GM12878 (cell line): ENCODE data around the gene ANO1. TPM values are rescaled to one million over a fixed set of nuclear protein-coding genes. Genes with fewer than 3 reads are reported as not detected.

Experiments used
- ATAC-seq: fragments of 200-7000 bp; cut with Tn5 transposase; 3 replicates; pipeline ENCODE4 v1.9.1; 2020; ENCODE audit warnings: mild to moderate bottlenecking, moderate library complexity
- BruUV-seq: library from RNA; stranded (reverse); fragments of 400-500 nt; replicated peaks from 2 replicates; lab custom pipeline; 2021; lab: Mats Ljungman, UMichigan
- CTCF ChIA-PET: fragments of 300-600 bp; sonication (Branson Sonifier 250); formaldehyde crosslinking; extraction: SDS; loops from one replicate; lab custom pipeline; 2021; ENCODE audit warnings: inconsistent platforms; lab: Yijun Ruan, JAX
- POLR2A ChIA-PET: fragments of 350-600 bp; formaldehyde crosslinking; extraction: SDS; loops from one replicate; lab custom pipeline; 2021; ENCODE audit warnings: inconsistent platforms; lab: Charles Lee
- RAD21 ChIA-PET: fragments of 300-600 bp; sonication (Branson Sonifier 250); formaldehyde crosslinking; loops from one replicate; lab custom pipeline; 2023; ENCODE audit warnings: antibody characterized with exemption; ENCODE audit not compliant: unreplicated experiment; lab: Charles Lee
- SMC1A ChIA-PET: fragments of 300-600 bp; sonication (Branson Sonifier 250); formaldehyde crosslinking; loops from one replicate; lab custom pipeline; 2023; ENCODE audit not compliant: unreplicated experiment, uncharacterized antibody; lab: Charles Lee
- DNase-seq: peaks from one replicate; pipeline ENCODE4 v3.0.0-alpha.2; 2011; ENCODE audit warnings: low read depth, low spot score
- FAIRE-seq: peaks from 3 replicates; lab custom pipeline; 2011; peaks lifted over from hg19 to GRCh38; lab: Jason Lieb, UNC
- H2AFZ ChIP-seq: 2 replicates; pipeline ENCODE4 v1.6.0; 2011; ENCODE audit warnings: low read depth, low read length, control low read depth; ENCODE audit not compliant: control insufficient read depth
- H3K27ac ChIP-seq: 2 replicates; pipeline ENCODE4 v1.5.1; 2011; ENCODE audit warnings: control low read depth; ENCODE audit not compliant: control insufficient read depth, insufficient read depth
- H3K27me3 ChIP-seq, 2 experiments: replicated peaks in 1 of 2; 2 replicates each; pipeline versions ENCODE4 v1.6.0 to v1.6.1; 2011; ENCODE audit warnings: low read length in 1 of 2; ENCODE audit not compliant: control insufficient read depth in 2 of 2, insufficient read depth in 2 of 2
- H3K36me3 ChIP-seq, 2 experiments: 2 replicates each; pipeline ENCODE4 v1.5.1; 2011; ENCODE audit warnings: low read length in 1 of 2; ENCODE audit not compliant: control insufficient read depth in 2 of 2, insufficient read depth in 2 of 2
- H3K4me1 ChIP-seq: 2 replicates; pipeline ENCODE4 v1.6.1; 2011; ENCODE audit warnings: mild to moderate bottlenecking, low read length, moderate library complexity, mixed read lengths; ENCODE audit not compliant: control insufficient read depth, insufficient read depth
- H3K4me2 ChIP-seq: 2 replicates; pipeline ENCODE4 v1.6.0; 2011; ENCODE audit warnings: control low read depth; ENCODE audit not compliant: control insufficient read depth, insufficient read depth
- H3K4me3 ChIP-seq: fragments of 200-600 bp; sonication (generic); 2 replicates; pipeline ENCODE4 v1.5.1; 2016
- H3K79me2 ChIP-seq: 2 replicates; pipeline ENCODE4 v1.6.0; 2011; ENCODE audit warnings: low read length; ENCODE audit not compliant: control insufficient read depth, insufficient read depth
- H3K9ac ChIP-seq: 2 replicates; pipeline ENCODE4 v1.8.0; 2011; ENCODE audit warnings: low read length, control low read depth, mixed read lengths; ENCODE audit not compliant: control insufficient read depth, insufficient read depth
- H3K9me3 ChIP-seq: replicated peaks from 3 replicates; pipeline ENCODE4 v1.5.1; 2011; ENCODE audit warnings: mild to moderate bottlenecking, low read length; ENCODE audit not compliant: control insufficient read depth, insufficient read depth
- H4K20me1 ChIP-seq: 2 replicates; pipeline ENCODE4 v1.6.0; 2011; ENCODE audit not compliant: control insufficient read depth, insufficient read depth
- DPF2 ChIP-seq: fragments of 450-650 bp; IDR thresholded peaks from 2 replicates; pipeline ENCODE4 v1.6.1; 2017; ENCODE audit warnings: mild to moderate bottlenecking
- KAT2A ChIP-seq: conservative IDR thresholded peaks from 2 replicates; pipeline ENCODE4 v1.6.1; 2011; ENCODE audit warnings: low read depth, low read length; ENCODE audit not compliant: control insufficient read depth
- KLF5 ChIP-seq: fragments of 450-650 bp; IDR thresholded peaks from 2 replicates; pipeline ENCODE4 v1.6.1; 2014; ENCODE audit warnings: mild to moderate bottlenecking; ENCODE audit not compliant: partially characterized antibody
- NBN ChIP-seq: fragments of 450-650 bp; IDR thresholded peaks from 2 replicates; pipeline ENCODE4 v1.6.1; 2016
- NFYB ChIP-seq: IDR thresholded peaks from 2 replicates; pipeline ENCODE4 v1.6.1; 2011; ENCODE audit warnings: low read depth, mild to moderate bottlenecking, low read length, improper control_type of control experiment, moderate library complexity; ENCODE audit not compliant: insufficient read depth
- PAX5 ChIP-seq: IDR thresholded peaks from 2 replicates; pipeline ENCODE4 v1.6.1; 2011; ENCODE audit warnings: low read depth, low read length, borderline replicate concordance
- POLR2AphosphoS5 ChIP-seq: IDR thresholded peaks from 2 replicates; pipeline ENCODE4 v1.6.1; 2011; ENCODE audit warnings: mild to moderate bottlenecking, low read length, inconsistent platforms
- RB1 ChIP-seq: fragments of 450-650 bp; formaldehyde crosslinking; IDR thresholded peaks from 2 replicates; pipeline ENCODE4 v1.6.1; 2017; ENCODE audit warnings: mild to moderate bottlenecking, borderline replicate concordance
- RFX5 ChIP-seq: IDR thresholded peaks from 2 replicates; pipeline ENCODE4 v1.6.1; 2011; ENCODE audit warnings: low read depth, low read length, improper control_type of control experiment
- SRF ChIP-seq, 2 experiments: IDR thresholded peaks; 2 replicates each; pipeline ENCODE4 v1.6.1; 2011; ENCODE audit warnings: low read depth in 2 of 2, low read length in 2 of 2, mild to moderate bottlenecking in 1 of 2, moderate library complexity in 1 of 2
- ZZZ3 ChIP-seq: IDR thresholded peaks from 2 replicates; pipeline ENCODE4 v1.6.1; 2011; ENCODE audit warnings: low read depth; ENCODE audit not compliant: control insufficient read depth, insufficient read length
- WGBS: methylation state at CpG from one replicate; pipeline ENCODE4 v1.1.6; 2016; ENCODE audit warnings: low lambda C conversion rate; ENCODE audit not compliant: insufficient replicate concordance, insufficient coverage; ENCODE audit errors: missing lambda C conversion rate; 5-methylcytosine and 5-hydroxymethylcytosine counted together
- in situ Hi-C: fragments of 300-500 bp; cut with MboI; formaldehyde crosslinking; loops from 9 replicates; pipeline ENCODE4 v1.14.3; 2018; ENCODE audit warnings: mixed read lengths
- intact Hi-C: fragments of 100-400 bp; cut with micrococcal nuclease; formaldehyde crosslinking; loops from one replicate; pipeline ENCODE4 v1.14.2; 2022; ENCODE audit not compliant: unreplicated experiment
- polyA plus RNA-seq, 11 experiments: library from polyadenylated mRNA; depleted of rRNA in 4 of 11; unstranded in 6 of 11; stranded (reverse) in 5 of 11; fragments of >200 nt; fragmentation: Nextera tagmentation in 4 of 11; fragmentation: Illumina TruSeq in 1 of 11; extraction: Ambion mirVana in 4 of 11; extraction: Trizol in 1 of 11; gene quantifications; 1 replicate in 1 of 11; 2 replicates in 10 of 11; pipeline versions ENCODE4 v1.2.1 to v1.2.3, GENCODE V29; 2011 to 2016; ENCODE audit warnings: inconsistent platforms in 2 of 11, missing spikeins in 2 of 11, low read depth in 1 of 11
- total RNA-seq, 4 experiments: library from RNA; depleted of rRNA in 3 of 4; stranded (reverse); fragments of >200 nt in 3 of 4; fragmentation: Illumina TruSeq in 1 of 4; extraction: Trizol in 1 of 4; gene quantifications; 2 replicates each; pipeline versions ENCODE4 v1.2.1 to v1.2.3, GENCODE V29; 2013 to 2021
- TF ChIP-seq, protein P1 (sequence below): fragments of 450-650 bp; formaldehyde crosslinking; IDR thresholded peaks from 2 replicates; pipeline ENCODE4 v1.5.0; 2022; ENCODE audit warnings: mild to moderate bottlenecking, missing genetic modification characterization
- TF ChIP-seq, protein P2 (sequence below): fragments of 450-650 bp; IDR thresholded peaks from 2 replicates; pipeline ENCODE4 v1.6.1; 2017; ENCODE audit warnings: mild to moderate bottlenecking, low read depth, inconsistent platforms; ENCODE audit not compliant: poor library complexity, severe bottlenecking
- TF ChIP-seq, protein P3 (sequence below): IDR thresholded peaks from 2 replicates; pipeline ENCODE4 v1.6.1; 2011; ENCODE audit warnings: borderline replicate concordance, low read depth, mild to moderate bottlenecking, moderate library complexity, mixed read lengths, low read length; ENCODE audit not compliant: insufficient read depth; ENCODE audit errors: extremely low read length

The ANO1 gene
- total and polyA plus RNA-seq, 10 of the 15 experiments (the other 5 are each of a cell fraction or from before 2014, with no cell fraction given): 0.01 to 0.38 (median 0.06) TPM; not detected in 7

DNA sequence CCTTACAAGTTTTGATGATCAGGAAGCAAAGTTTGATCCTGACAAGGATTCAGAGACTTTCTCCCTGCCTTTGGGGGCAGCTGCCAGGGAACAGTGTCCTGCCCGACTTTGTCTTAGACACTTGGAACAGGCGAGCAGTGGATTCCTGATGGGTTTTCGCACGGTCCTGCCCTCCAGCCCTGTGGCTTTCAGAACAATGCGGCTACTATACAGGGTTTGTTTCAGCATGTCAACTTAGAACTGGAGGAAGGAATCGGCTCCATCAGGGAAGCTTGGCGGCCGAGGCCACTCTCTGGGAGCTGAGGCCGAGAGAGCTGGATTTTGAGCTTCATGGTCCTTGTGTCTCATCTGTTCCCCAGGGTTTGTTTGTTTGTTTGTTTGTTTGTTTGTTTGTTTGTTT lies 11.5 kb downstream of the ANO1 start:
- H3K79me2 ChIP-seq: no peaks in the 10 kb centered on the region

DNA sequence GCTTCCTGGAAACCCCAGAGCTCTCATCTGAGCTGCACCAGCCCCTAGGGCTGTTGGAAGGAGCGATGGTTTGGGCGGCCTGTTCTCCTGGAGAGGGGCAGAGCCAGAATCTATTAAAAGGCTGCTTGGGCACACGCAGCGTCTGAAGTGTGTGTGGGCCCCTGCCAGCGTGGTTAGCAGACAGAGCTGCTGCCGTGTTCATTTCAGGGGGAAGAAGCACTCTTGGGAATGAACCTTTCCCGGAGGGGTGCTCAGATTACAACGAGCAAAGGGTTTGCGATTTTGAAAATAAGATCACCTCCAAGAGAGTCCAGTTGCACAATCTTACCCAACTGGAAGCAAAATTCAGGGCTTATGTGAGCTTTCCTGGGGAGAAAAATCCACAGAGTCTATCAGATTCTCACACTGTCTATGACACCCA lies 12.9 kb downstream of the ANO1 start:
- Histone ChIP-seq H3K27ac (no peak overlapping the region), H3K4me3 (no peak overlapping the region), H3K9me3 (no peaks in the 10 kb centered on the region), H3K4me2 (no peak overlapping the region), H2AFZ (no peak overlapping the region), H3K79me2 (no peaks in the 10 kb centered on the region), H3K36me3 (no peaks in the 10 kb centered on the region), H3K9ac (no peak overlapping the region), H3K27me3 (peaks cover 2 to 3% of the 10 kb centered on the region in 2 experiments; a peak in 2 of 4 replicates), H4K20me1 (no peaks in the 10 kb centered on the region), H3K4me1 (no peaks in the 10 kb centered on the region)
- no TSS peak for BruUV-seq
- DNase-seq (no peak), ATAC-seq (no peak), FAIRE-seq (no peak)
- 46% methylated on average over 8 of the region's 9 CpGs for WGBS
- CTCF ChIA-PET: no interaction called here
- SMC1A ChIA-PET: interaction anchor here (0.9 kb wide), 1 partner anchor 37 kb away, joined by 3 read pairs; no protein-coding TSS in a partner anchor
- RAD21 ChIA-PET: no interaction called here
- in situ Hi-C loops: no loop called here
- intact Hi-C loops: no loop called here
- POLR2A ChIA-PET: no interaction called here
- TF ChIP-seq POLR2AphosphoS5: no peak
- no peak for TF ChIP-seq NBN
- no peak for TF ChIP-seq RFX5
- no peak for TF ChIP-seq NFYB
- TF ChIP-seq, protein P1, sequence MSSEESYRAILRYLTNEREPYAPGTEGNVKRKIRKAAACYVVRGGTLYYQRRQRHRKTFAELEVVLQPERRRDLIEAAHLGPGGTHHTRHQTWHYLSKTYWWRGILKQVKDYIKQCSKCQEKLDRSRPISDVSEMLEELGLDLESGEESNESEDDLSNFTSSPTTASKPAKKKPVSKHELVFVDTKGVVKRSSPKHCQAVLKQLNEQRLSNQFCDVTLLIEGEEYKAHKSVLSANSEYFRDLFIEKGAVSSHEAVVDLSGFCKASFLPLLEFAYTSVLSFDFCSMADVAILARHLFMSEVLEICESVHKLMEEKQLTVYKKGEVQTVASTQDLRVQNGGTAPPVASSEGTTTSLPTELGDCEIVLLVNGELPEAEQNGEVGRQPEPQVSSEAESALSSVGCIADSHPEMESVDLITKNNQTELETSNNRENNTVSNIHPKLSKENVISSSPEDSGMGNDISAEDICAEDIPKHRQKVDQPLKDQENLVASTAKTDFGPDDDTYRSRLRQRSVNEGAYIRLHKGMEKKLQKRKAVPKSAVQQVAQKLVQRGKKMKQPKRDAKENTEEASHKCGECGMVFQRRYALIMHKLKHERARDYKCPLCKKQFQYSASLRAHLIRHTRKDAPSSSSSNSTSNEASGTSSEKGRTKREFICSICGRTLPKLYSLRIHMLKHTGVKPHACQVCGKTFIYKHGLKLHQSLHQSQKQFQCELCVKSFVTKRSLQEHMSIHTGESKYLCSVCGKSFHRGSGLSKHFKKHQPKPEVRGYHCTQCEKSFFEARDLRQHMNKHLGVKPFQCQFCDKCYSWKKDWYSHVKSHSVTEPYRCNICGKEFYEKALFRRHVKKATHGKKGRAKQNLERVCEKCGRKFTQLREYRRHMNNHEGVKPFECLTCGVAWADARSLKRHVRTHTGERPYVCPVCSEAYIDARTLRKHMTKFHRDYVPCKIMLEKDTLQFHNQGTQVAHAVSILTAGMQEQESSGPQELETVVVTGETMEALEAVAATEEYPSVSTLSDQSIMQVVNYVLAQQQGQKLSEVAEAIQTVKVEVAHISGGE (CRISPR knock-in tag): no peak
- TF ChIP-seq DPF2: no peak
- TF ChIP-seq, protein P2, sequence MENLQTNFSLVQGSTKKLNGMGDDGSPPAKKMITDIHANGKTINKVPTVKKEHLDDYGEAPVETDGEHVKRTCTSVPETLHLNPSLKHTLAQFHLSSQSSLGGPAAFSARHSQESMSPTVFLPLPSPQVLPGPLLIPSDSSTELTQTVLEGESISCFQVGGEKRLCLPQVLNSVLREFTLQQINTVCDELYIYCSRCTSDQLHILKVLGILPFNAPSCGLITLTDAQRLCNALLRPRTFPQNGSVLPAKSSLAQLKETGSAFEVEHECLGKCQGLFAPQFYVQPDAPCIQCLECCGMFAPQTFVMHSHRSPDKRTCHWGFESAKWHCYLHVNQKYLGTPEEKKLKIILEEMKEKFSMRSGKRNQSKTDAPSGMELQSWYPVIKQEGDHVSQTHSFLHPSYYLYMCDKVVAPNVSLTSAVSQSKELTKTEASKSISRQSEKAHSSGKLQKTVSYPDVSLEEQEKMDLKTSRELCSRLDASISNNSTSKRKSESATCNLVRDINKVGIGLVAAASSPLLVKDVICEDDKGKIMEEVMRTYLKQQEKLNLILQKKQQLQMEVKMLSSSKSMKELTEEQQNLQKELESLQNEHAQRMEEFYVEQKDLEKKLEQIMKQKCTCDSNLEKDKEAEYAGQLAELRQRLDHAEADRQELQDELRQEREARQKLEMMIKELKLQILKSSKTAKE: no peak
- TF ChIP-seq KLF5: no peak
- TF ChIP-seq RB1: no peak

More for the DNA sequence above, 11.5 kb downstream of the ANO1 start:
- FAIRE-seq (no peak), ATAC-seq (no peak), DNase-seq (no peak)
- H4K20me1 ChIP-seq: no peaks in the 10 kb centered on the region
- H3K27ac ChIP-seq: no peak overlapping the region
- whole genome bisulfite sequencing: 42% methylated on average over 9 of the region's 9 CpGs
- TF ChIP-seq KAT2A: no peak
- TF ChIP-seq, protein P3, sequence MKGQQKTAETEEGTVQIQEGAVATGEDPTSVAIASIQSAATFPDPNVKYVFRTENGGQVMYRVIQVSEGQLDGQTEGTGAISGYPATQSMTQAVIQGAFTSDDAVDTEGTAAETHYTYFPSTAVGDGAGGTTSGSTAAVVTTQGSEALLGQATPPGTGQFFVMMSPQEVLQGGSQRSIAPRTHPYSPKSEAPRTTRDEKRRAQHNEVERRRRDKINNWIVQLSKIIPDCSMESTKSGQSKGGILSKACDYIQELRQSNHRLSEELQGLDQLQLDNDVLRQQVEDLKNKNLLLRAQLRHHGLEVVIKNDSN: no peak
- no peak for TF ChIP-seq PAX5
- TF ChIP-seq ZZZ3: no peak
- no peak for TF ChIP-seq SRF (IDR thresholded peaks at IDR 0.05; ENCODE audit: low read depth in 2 of 2, low read length in 2 of 2)
- H3K4me2 ChIP-seq: no peak overlapping the region
- no peak overlapping the region for H3K4me3 ChIP-seq
- ChIA-PET SMC1A (no interaction called here), CTCF (no interaction called here), RAD21 (no interaction called here), POLR2A (no interaction called here)
- H3K36me3 ChIP-seq: no peaks in the 10 kb centered on the region
- intact Hi-C loops (no loop called here), in situ Hi-C loops (no loop called here)
- H3K27me3 ChIP-seq: peaks cover 2 to 3% of the 10 kb centered on the region in 2 experiments; a peak in 2 of 4 replicates
- H3K9ac ChIP-seq: no peak overlapping the region
- no peak overlapping the region for H2AFZ ChIP-seq
- no peaks in the 10 kb centered on the region for H3K9me3 ChIP-seq
- BruUV-seq: no TSS peak
- no peaks in the 10 kb centered on the region for H3K4me1 ChIP-seq
